GM12878 (cell line): ENCODE results near the gene STYXL1. TPM values are rescaled to one million over a fixed set of nuclear protein-coding genes. Genes with fewer than 3 reads are reported as not detected.

Experiments used
- ATAC-seq: fragments of 200-7000 bp; cut with Tn5 transposase; 3 replicates; pipeline ENCODE4 v1.9.1; 2020; ENCODE audit warnings: mild to moderate bottlenecking, moderate library complexity
- BruUV-seq: library from RNA; stranded (reverse); fragments of 400-500 nt; replicated peaks from 2 replicates; lab custom pipeline; 2021; lab: Mats Ljungman, UMichigan
- CTCF ChIA-PET: fragments of 300-600 bp; sonication (Branson Sonifier 250); formaldehyde crosslinking; extraction: SDS; loops from one replicate; lab custom pipeline; 2021; ENCODE audit warnings: inconsistent platforms; lab: Yijun Ruan, JAX
- POLR2A ChIA-PET: fragments of 350-600 bp; formaldehyde crosslinking; extraction: SDS; loops from one replicate; lab custom pipeline; 2021; ENCODE audit warnings: inconsistent platforms; lab: Charles Lee
- RAD21 ChIA-PET: fragments of 300-600 bp; sonication (Branson Sonifier 250); formaldehyde crosslinking; loops from one replicate; lab custom pipeline; 2023; ENCODE audit warnings: antibody characterized with exemption; ENCODE audit not compliant: unreplicated experiment; lab: Charles Lee
- SMC1A ChIA-PET: fragments of 300-600 bp; sonication (Branson Sonifier 250); formaldehyde crosslinking; loops from one replicate; lab custom pipeline; 2023; ENCODE audit not compliant: unreplicated experiment, uncharacterized antibody; lab: Charles Lee
- DNase-seq: peaks from one replicate; pipeline ENCODE4 v3.0.0-alpha.2; 2011; ENCODE audit warnings: low read depth, low spot score
- FAIRE-seq: peaks from 3 replicates; lab custom pipeline; 2011; peaks lifted over from hg19 to GRCh38; lab: Jason Lieb, UNC
- H2AFZ ChIP-seq: 2 replicates; pipeline ENCODE4 v1.6.0; 2011; ENCODE audit warnings: low read depth, low read length, control low read depth; ENCODE audit not compliant: control insufficient read depth
- H3K27ac ChIP-seq: 2 replicates; pipeline ENCODE4 v1.5.1; 2011; ENCODE audit warnings: control low read depth; ENCODE audit not compliant: control insufficient read depth, insufficient read depth
- H3K27me3 ChIP-seq, 2 experiments: replicated peaks in 1 of 2; 2 replicates each; pipeline versions ENCODE4 v1.6.0 to v1.6.1; 2011; ENCODE audit warnings: low read length in 1 of 2; ENCODE audit not compliant: control insufficient read depth in 2 of 2, insufficient read depth in 2 of 2
- H3K36me3 ChIP-seq, 2 experiments: 2 replicates each; pipeline ENCODE4 v1.5.1; 2011; ENCODE audit warnings: low read length in 1 of 2; ENCODE audit not compliant: control insufficient read depth in 2 of 2, insufficient read depth in 2 of 2
- H3K4me1 ChIP-seq: 2 replicates; pipeline ENCODE4 v1.6.1; 2011; ENCODE audit warnings: mild to moderate bottlenecking, low read length, moderate library complexity, mixed read lengths; ENCODE audit not compliant: control insufficient read depth, insufficient read depth
- H3K4me2 ChIP-seq: 2 replicates; pipeline ENCODE4 v1.6.0; 2011; ENCODE audit warnings: control low read depth; ENCODE audit not compliant: control insufficient read depth, insufficient read depth
- H3K4me3 ChIP-seq: fragments of 200-600 bp; sonication (generic); 2 replicates; pipeline ENCODE4 v1.5.1; 2016
- H3K79me2 ChIP-seq: 2 replicates; pipeline ENCODE4 v1.6.0; 2011; ENCODE audit warnings: low read length; ENCODE audit not compliant: control insufficient read depth, insufficient read depth
- H3K9ac ChIP-seq: 2 replicates; pipeline ENCODE4 v1.8.0; 2011; ENCODE audit warnings: low read length, control low read depth, mixed read lengths; ENCODE audit not compliant: control insufficient read depth, insufficient read depth
- H3K9me3 ChIP-seq: replicated peaks from 3 replicates; pipeline ENCODE4 v1.5.1; 2011; ENCODE audit warnings: mild to moderate bottlenecking, low read length; ENCODE audit not compliant: control insufficient read depth, insufficient read depth
- H4K20me1 ChIP-seq: 2 replicates; pipeline ENCODE4 v1.6.0; 2011; ENCODE audit not compliant: control insufficient read depth, insufficient read depth
- DPF2 ChIP-seq: fragments of 450-650 bp; IDR thresholded peaks from 2 replicates; pipeline ENCODE4 v1.6.1; 2017; ENCODE audit warnings: mild to moderate bottlenecking
- E2F4 ChIP-seq: IDR thresholded peaks from 2 replicates; pipeline ENCODE4 v1.6.1; 2012; ENCODE audit warnings: low read depth, low read length, improper control_type of control experiment
- GATAD2B ChIP-seq: fragments of 450-650 bp; conservative IDR thresholded peaks from 2 replicates; pipeline ENCODE4 v1.6.1; 2017; ENCODE audit warnings: low read depth, mild to moderate bottlenecking, moderate library complexity
- MTA2 ChIP-seq: fragments of 450-650 bp; IDR thresholded peaks from 2 replicates; pipeline ENCODE4 v1.6.1; 2016; ENCODE audit warnings: low read depth, mild to moderate bottlenecking, moderate library complexity
- POLR2A ChIP-seq: IDR thresholded peaks from 2 replicates; pipeline ENCODE4 v1.6.1; 2011; ENCODE audit warnings: low read depth, mild to moderate bottlenecking, low read length
- REST ChIP-seq: IDR thresholded peaks from 2 replicates; pipeline ENCODE4 v1.6.1; 2012; ENCODE audit warnings: mild to moderate bottlenecking, low read depth, low read length
- SMAD5 ChIP-seq: IDR thresholded peaks from 2 replicates; pipeline ENCODE4 v1.6.1; 2016; ENCODE audit warnings: antibody characterized with exemption, low read depth
- SUZ12 ChIP-seq: fragments of 200-600 bp; sonication (generic); IDR thresholded peaks from one replicate; pipeline ENCODE4 v1.6.1; 2018; ENCODE audit warnings: antibody characterized with exemption, mild to moderate bottlenecking; ENCODE audit not compliant: unreplicated experiment
- WGBS: methylation state at CpG from one replicate; pipeline ENCODE4 v1.1.6; 2016; ENCODE audit warnings: low lambda C conversion rate; ENCODE audit not compliant: insufficient replicate concordance, insufficient coverage; ENCODE audit errors: missing lambda C conversion rate; 5-methylcytosine and 5-hydroxymethylcytosine counted together
- in situ Hi-C: fragments of 300-500 bp; cut with MboI; formaldehyde crosslinking; loops from 9 replicates; pipeline ENCODE4 v1.14.3; 2018; ENCODE audit warnings: mixed read lengths
- intact Hi-C: fragments of 100-400 bp; cut with micrococcal nuclease; formaldehyde crosslinking; loops from one replicate; pipeline ENCODE4 v1.14.2; 2022; ENCODE audit not compliant: unreplicated experiment
- polyA plus RNA-seq, 11 experiments: library from polyadenylated mRNA; depleted of rRNA in 4 of 11; unstranded in 6 of 11; stranded (reverse) in 5 of 11; fragments of >200 nt; fragmentation: Nextera tagmentation in 4 of 11; fragmentation: Illumina TruSeq in 1 of 11; extraction: Ambion mirVana in 4 of 11; extraction: Trizol in 1 of 11; gene quantifications; 1 replicate in 1 of 11; 2 replicates in 10 of 11; pipeline versions ENCODE4 v1.2.1 to v1.2.3, GENCODE V29; 2011 to 2016; ENCODE audit warnings: inconsistent platforms in 2 of 11, missing spikeins in 2 of 11, low read depth in 1 of 11
- total RNA-seq, 4 experiments: library from RNA; depleted of rRNA in 3 of 4; stranded (reverse); fragments of >200 nt in 3 of 4; fragmentation: Illumina TruSeq in 1 of 4; extraction: Trizol in 1 of 4; gene quantifications; 2 replicates each; pipeline versions ENCODE4 v1.2.1 to v1.2.3, GENCODE V29; 2013 to 2021

STYXL1 gene
- total and polyA plus RNA-seq, 10 of the 15 experiments (the other 5 are each of a cell fraction or from before 2014, with no cell fraction given), result 18.4 to 65.9 (median 40.7) TPM

- no peak for TF ChIP-seq REST
- TF ChIP-seq SMAD5, result no peak
- no peak for TF ChIP-seq DPF2
- no peak for TF ChIP-seq E2F4
- TF ChIP-seq GATAD2B, result no peak
- no peak for TF ChIP-seq MTA2
- TF ChIP-seq, all 136 proteins: peak for 0
Observed at GRCh38 chr7:76065016-76065612, 17.3 kb upstream of the STYXL1 start (continued).

- Histone ChIP-seq H3K9ac (no peak overlapping the region), H3K36me3 (peaks cover 29 to 54% of the 10 kb centered on the region in 2 experiments), H2AFZ (no peak overlapping the region), H3K9me3 (no peaks in the 10 kb centered on the region), H4K20me1 (no peaks in the 10 kb centered on the region), H3K27ac (no peak overlapping the region), H3K4me3 (no peak overlapping the region), H3K79me2 (no peaks in the 10 kb centered on the region), H3K4me2 (no peak overlapping the region), H3K4me1 (no peaks in the 10 kb centered on the region; the same call in 1 of the 2 replicates), H3K27me3 (no peaks in the 10 kb centered on the region)
- ChIA-PET RAD21 (no interaction called here), POLR2A (no interaction called here), CTCF (no interaction called here), SMC1A (no interaction called here)
- DNase-seq, result no peak
- TF ChIP-seq SUZ12 (no peak), POLR2A (0 out of 2 replicates have a peak, but pooled peaks have one; percentile 20)
- no peak for ATAC-seq
- intact Hi-C loops, result no loop called here
- no TSS peak for BruUV-seq
- in situ Hi-C loops, result no loop called here
- no peak for FAIRE-seq
- 96% methylated on average over 24 of the region's 24 CpGs for WGBS
Observed at GRCh38 chr7:76064208-76064970, 16.6 kb upstream of the STYXL1 start.
